SK-N-SH (cell line): ENCODE results near the gene KCNK16. TPM values are rescaled to one million over a fixed set of nuclear protein-coding genes. Genes with fewer than 3 reads are reported as not detected.

ENCODE experiments used
- CTCF ChIA-PET: fragments of 300-600, 350-600 bp; formaldehyde crosslinking; extraction: SDS; loops from one replicate; lab custom pipeline; 2021; lab: Yijun Ruan, JAX
- POLR2A ChIA-PET: fragments of 350-600 bp; sonication (Branson Sonifier 250); formaldehyde crosslinking; extraction: SDS; loops from one replicate; lab custom pipeline; 2020; ENCODE audit warnings: antibody characterized with exemption, inconsistent platforms; lab: Yijun Ruan, JAX
- DNase-seq: peaks from one replicate; pipeline ENCODE4 v3.0.0; 2012
- H2AFZ ChIP-seq: fragments of 200-600 bp; sonication (generic); 2 replicates; pipeline ENCODE4 v1.8.1; 2016; ENCODE audit warnings: antibody characterized with exemption, mild to moderate bottlenecking, low read depth
- H3F3A ChIP-seq: fragments of 200-600 bp; sonication (generic); replicated peaks from 2 replicates; pipeline ENCODE3; 2016; ENCODE audit warnings: antibody characterized with exemption, mild to moderate bottlenecking; ENCODE audit not compliant: insufficient read depth
- H3K27ac ChIP-seq, 2 experiments: fragments of 200-500 bp in 1 of 2; fragments of 200-600 bp in 1 of 2; sonication (Bioruptor generic) in 1 of 2; sonication (generic), shearing (Covaris generic) in 1 of 2; 2 replicates each; pipeline versions ENCODE4 v1.5.1 to v1.6.1; 2014 to 2016; ENCODE audit warnings: low read depth in 2 of 2, inconsistent platforms in 1 of 2, low read length in 1 of 2, mild to moderate bottlenecking in 1 of 2, mixed read lengths in 1 of 2
- H3K27me3 ChIP-seq: fragments of 200-600 bp; sonication (generic), shearing (Covaris generic); 2 replicates; pipeline ENCODE4 v1.6.1; 2016; ENCODE audit warnings: mixed run types; ENCODE audit not compliant: insufficient read depth
- H3K36me3 ChIP-seq, 2 experiments: fragments of 200-500 bp in 1 of 2; fragments of 200-600 bp in 1 of 2; sonication (Bioruptor generic) in 1 of 2; sonication (generic) in 1 of 2; replicated peaks in 1 of 2; 2 replicates each; pipeline versions ENCODE3 to v1.5.1; 2014 to 2016; ENCODE audit warnings: low read length in 1 of 2, mild to moderate bottlenecking in 1 of 2; ENCODE audit not compliant: insufficient read depth in 2 of 2, control insufficient read depth in 1 of 2
- H3K4me1 ChIP-seq, 2 experiments: fragments of 200-500 bp in 1 of 2; fragments of 200-600 bp in 1 of 2; sonication (Bioruptor generic) in 1 of 2; sonication (generic), shearing (Covaris generic) in 1 of 2; 2 replicates each; pipeline versions ENCODE4 v1.5.1 to v1.6.1; 2014 to 2016; ENCODE audit warnings: low read depth in 1 of 2, low read length in 1 of 2, mixed run types in 1 of 2; ENCODE audit not compliant: insufficient read depth in 2 of 2, control insufficient read depth in 1 of 2
- H3K4me2 ChIP-seq: fragments of 200-600 bp; sonication (generic), shearing (Covaris generic); 2 replicates; pipeline ENCODE4 v1.6.1; 2017; ENCODE audit warnings: mixed run types
- H3K4me3 ChIP-seq, 2 experiments: fragments of 200-500 bp in 1 of 2; fragments of 200-600 bp in 1 of 2; sonication (Bioruptor generic) in 1 of 2; sonication (generic), shearing (Covaris generic) in 1 of 2; 2 replicates each; pipeline versions ENCODE4 v1.5.1 to v1.8.1; 2014 to 2016; ENCODE audit warnings: low read depth in 2 of 2, inconsistent platforms in 1 of 2, low read length in 1 of 2, mild to moderate bottlenecking in 1 of 2, mixed read lengths in 1 of 2, moderate library complexity in 1 of 2
- H3K79me2 ChIP-seq: fragments of 200-600 bp; sonication (generic); 2 replicates; pipeline ENCODE4 v1.8.1; 2017; ENCODE audit warnings: mild to moderate bottlenecking; ENCODE audit not compliant: insufficient read depth
- H3K9ac ChIP-seq: fragments of 200-600 bp; sonication (generic); 2 replicates; pipeline ENCODE4 v1.6.1; 2017; ENCODE audit warnings: mixed run types
- H3K9me2 ChIP-seq: fragments of 200-600 bp; sonication (generic); 2 replicates; pipeline ENCODE4 v1.6.1; 2017; ENCODE audit warnings: mixed run types
- H3K9me3 ChIP-seq: fragments of 200-600 bp; sonication (generic); 2 replicates; pipeline ENCODE4 v1.6.1; 2017; ENCODE audit warnings: mixed run types, mild to moderate bottlenecking, moderate library complexity
- H4K20me1 ChIP-seq: fragments of 200-600 bp; sonication (generic); 2 replicates; pipeline ENCODE4 v1.6.1; 2017; ENCODE audit warnings: mild to moderate bottlenecking, mixed run types; ENCODE audit not compliant: insufficient read depth
- CTCF ChIP-seq: fragments of 200-600 bp; sonication (generic); IDR thresholded peaks from 2 replicates; pipeline ENCODE4 v1.6.1; 2017; ENCODE audit warnings: antibody characterized with exemption, mild to moderate bottlenecking, moderate library complexity
- IRF3 ChIP-seq: fragments of 150-350 bp; IDR thresholded peaks from 2 replicates; pipeline ENCODE4 v1.6.1; 2016; ENCODE audit warnings: mild to moderate bottlenecking, low read depth, low read length
- JUND ChIP-seq: IDR thresholded peaks from 2 replicates; pipeline ENCODE4 v1.4.0; 2012
- PBX3 ChIP-seq: IDR thresholded peaks from 2 replicates; pipeline ENCODE4; 2012
- RCOR1 ChIP-seq: fragments of 150-350 bp; IDR thresholded peaks from 2 replicates; pipeline ENCODE4 v1.6.1; 2017; ENCODE audit warnings: antibody characterized with exemption, low read length
- SMC3 ChIP-seq: IDR thresholded peaks from 2 replicates; pipeline ENCODE4 v1.6.1; 2012; ENCODE audit warnings: low read depth, low read length, improper control_type of control experiment
- YY1 ChIP-seq: IDR thresholded peaks from 2 replicates; pipeline ENCODE4 v1.4.0; 2012; ENCODE audit warnings: low read depth, mild to moderate bottlenecking
- WGBS: methylation state at CpG from one replicate; pipeline ENCODE4 v1.1.6; 2017; ENCODE audit warnings: low lambda C conversion rate; 5-methylcytosine and 5-hydroxymethylcytosine counted together
- polyA plus RNA-seq, 3 experiments: library from polyadenylated mRNA; depleted of rRNA; stranded (reverse); fragments of >200 nt; gene quantifications; 2 replicates each; pipeline ENCODE4 v1.2.3, GENCODE V29; 2012
- TF ChIP-seq, protein P1 (sequence below): IDR thresholded peaks from 2 replicates; pipeline ENCODE4 v1.6.1; 2012; ENCODE audit warnings: mild to moderate bottlenecking, low read depth, low read length, moderate library complexity

The KCNK16 gene
- polyA plus RNA-seq, 1 of the 3 experiments (the other 2 are of a cell fraction), result not detected

DNA sequence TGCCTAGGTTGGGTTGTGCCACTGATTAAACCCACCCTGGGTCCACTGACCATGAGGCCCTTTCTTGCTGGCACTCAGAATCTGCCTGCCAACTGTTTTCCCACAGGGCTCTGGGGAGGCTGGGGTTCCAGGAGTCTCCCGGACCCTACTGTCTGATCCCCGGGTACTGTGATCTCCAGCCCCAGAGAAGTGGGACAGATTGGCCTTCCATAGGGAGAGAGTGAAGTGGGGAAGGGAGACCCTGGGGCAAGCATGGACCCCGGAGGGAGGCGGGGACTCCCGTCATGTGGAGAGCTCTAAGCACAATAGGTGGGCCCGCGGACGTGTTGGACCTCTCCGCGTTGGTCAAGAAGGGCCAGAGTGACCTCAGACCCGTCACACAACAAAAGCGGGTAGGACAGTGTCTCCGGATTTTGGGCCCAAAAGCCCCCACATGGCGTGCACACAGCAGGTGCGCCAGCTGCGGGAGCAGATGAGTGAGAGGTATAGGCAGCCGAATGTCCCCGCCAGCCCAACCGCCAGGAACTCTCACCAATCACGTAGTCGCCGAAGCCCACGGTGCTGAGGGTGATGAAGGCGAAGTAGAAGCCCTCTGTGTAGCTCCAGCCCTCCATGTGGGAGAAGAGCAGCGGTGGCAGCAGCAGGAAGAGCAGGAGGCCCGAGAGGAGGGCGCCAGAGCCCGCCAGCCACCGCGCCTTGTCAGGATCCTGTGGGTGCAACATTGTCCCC is 18.9 kb downstream of the KCNK16 start:
- WGBS, result 67% methylated on average over 16 of the region's 30 CpGs

GRCh38 chr6:39302669-39303424 is 19.7 kb downstream of the KCNK16 start:
- no peak overlapping the region for H3K27ac ChIP-seq
- H4K20me1 ChIP-seq, result no peaks in the 10 kb centered on the region
- CTCF ChIA-PET, result interaction anchor here (0.5 to 16.6 kb wide), 59 partner anchors 9 to 1060 kb away, joined by 3 to 457 read pairs (median 5); partner anchors contain the start of gene KCNK17
- H3K9me3 ChIP-seq, result no peaks in the 10 kb centered on the region
- H3K9me2 ChIP-seq, result no peaks in the 10 kb centered on the region
- no peak overlapping the region for H3K9ac ChIP-seq
- H3K27me3 ChIP-seq, result no peaks in the 10 kb centered on the region
- no peak overlapping the region for H2AFZ ChIP-seq
- H3K36me3 ChIP-seq, result no peaks in the 10 kb centered on the region
- DNase-seq, result peak; percentile 92
- peak overlapping the region; percentile 14 to 30; a peak in 1 of 4 replicates for H3K4me3 ChIP-seq
- H3K79me2 ChIP-seq, result no peaks in the 10 kb centered on the region
- WGBS, result 5% methylated on average over 9 of the region's 11 CpGs
- POLR2A ChIA-PET, result interaction anchor here (0.7 kb wide), 1 partner anchor 312 kb away, joined by 3 read pairs; no protein-coding TSS in a partner anchor
- H3K4me1 ChIP-seq, result peaks cover 0 to 2% of the 10 kb centered on the region in 2 experiments; a peak in 1 of 4 replicates
- H3F3A ChIP-seq, result no peaks in the 10 kb centered on the region
- peak overlapping the region; percentile 39; the same call in 1 of the 2 replicates for H3K4me2 ChIP-seq
- TF ChIP-seq, protein P1, sequence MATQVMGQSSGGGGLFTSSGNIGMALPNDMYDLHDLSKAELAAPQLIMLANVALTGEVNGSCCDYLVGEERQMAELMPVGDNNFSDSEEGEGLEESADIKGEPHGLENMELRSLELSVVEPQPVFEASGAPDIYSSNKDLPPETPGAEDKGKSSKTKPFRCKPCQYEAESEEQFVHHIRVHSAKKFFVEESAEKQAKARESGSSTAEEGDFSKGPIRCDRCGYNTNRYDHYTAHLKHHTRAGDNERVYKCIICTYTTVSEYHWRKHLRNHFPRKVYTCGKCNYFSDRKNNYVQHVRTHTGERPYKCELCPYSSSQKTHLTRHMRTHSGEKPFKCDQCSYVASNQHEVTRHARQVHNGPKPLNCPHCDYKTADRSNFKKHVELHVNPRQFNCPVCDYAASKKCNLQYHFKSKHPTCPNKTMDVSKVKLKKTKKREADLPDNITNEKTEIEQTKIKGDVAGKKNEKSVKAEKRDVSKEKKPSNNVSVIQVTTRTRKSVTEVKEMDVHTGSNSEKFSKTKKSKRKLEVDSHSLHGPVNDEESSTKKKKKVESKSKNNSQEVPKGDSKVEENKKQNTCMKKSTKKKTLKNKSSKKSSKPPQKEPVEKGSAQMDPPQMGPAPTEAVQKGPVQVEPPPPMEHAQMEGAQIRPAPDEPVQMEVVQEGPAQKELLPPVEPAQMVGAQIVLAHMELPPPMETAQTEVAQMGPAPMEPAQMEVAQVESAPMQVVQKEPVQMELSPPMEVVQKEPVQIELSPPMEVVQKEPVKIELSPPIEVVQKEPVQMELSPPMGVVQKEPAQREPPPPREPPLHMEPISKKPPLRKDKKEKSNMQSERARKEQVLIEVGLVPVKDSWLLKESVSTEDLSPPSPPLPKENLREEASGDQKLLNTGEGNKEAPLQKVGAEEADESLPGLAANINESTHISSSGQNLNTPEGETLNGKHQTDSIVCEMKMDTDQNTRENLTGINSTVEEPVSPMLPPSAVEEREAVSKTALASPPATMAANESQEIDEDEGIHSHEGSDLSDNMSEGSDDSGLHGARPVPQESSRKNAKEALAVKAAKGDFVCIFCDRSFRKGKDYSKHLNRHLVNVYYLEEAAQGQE, result no peak
- no peak for TF ChIP-seq RCOR1
- TF ChIP-seq YY1, result no peak
- no peak for TF ChIP-seq PBX3
- TF ChIP-seq CTCF, result peak; percentile 76
- peak; percentile 96 for TF ChIP-seq SMC3
- TF ChIP-seq IRF3, result no peak

More for the DNA sequence above, 18.9 kb downstream of the KCNK16 start:
- Histone ChIP-seq H3K9me3 (no peaks in the 10 kb centered on the region), H3K27me3 (no peaks in the 10 kb centered on the region), H4K20me1 (no peaks in the 10 kb centered on the region), H3K79me2 (no peaks in the 10 kb centered on the region), H3K27ac (no peak overlapping the region), H3K4me3 (0 out of 4 replicates have a peak overlapping the region, but pooled peaks of 1 of the 2 experiments have one; percentile 30), H3F3A (no peaks in the 10 kb centered on the region), H3K4me1 (peaks cover 0 to 2% of the 10 kb centered on the region in 2 experiments; a peak in 1 of 4 replicates), H3K9ac (no peak overlapping the region), H2AFZ (no peak overlapping the region), H3K9me2 (no peaks in the 10 kb centered on the region), H3K4me2 (no peak overlapping the region; the same call in 1 of the 2 replicates), H3K36me3 (no peaks in the 10 kb centered on the region)
- ChIA-PET CTCF (interaction anchor here (0.6 to 16.6 kb wide), 51 partner anchors 10 to 431 kb away, joined by 3 to 457 read pairs (median 5); partner anchors contain the start of genes KCNK16 and KCNK17), POLR2A (no interaction called here)
- TF ChIP-seq JUND (no peak), CTCF (peak; percentile 29)
- no peak for DNase-seq
